Camera-type eye (tissue), 1 donor: ENCODE measurements around the gene FOSL2. TPM values are rescaled to one million over a fixed set of nuclear protein-coding genes. Genes with fewer than 3 reads are reported as not detected.

ENCODE experiments used
- total RNA-seq: library from RNA; depleted of rRNA; stranded (reverse); fragments of >200 nt; gene quantifications from one replicate; pipeline ENCODE4 v1.2.3, GENCODE V29; 2014

FOSL2 gene
- total RNA-seq = 35.8 TPM

GRCh38 chr2:28392297-28393113 lies at the start of gene FOSL2:
Gene FOSL2, plus strand, starts transcription at chr2:28392858. Its CDS starts 863 bp downstream, at chr2:28393721.

Other genes with a start within 250 kb of the FOSL2 start
- gene PLB1, start 103.2 kb downstream of the FOSL2 start, total RNA-seq = 4.1 TPM